ENCODE measurements around the gene SLC12A5. TPM values are rescaled to one million over a fixed set of nuclear protein-coding genes. Genes with fewer than 3 reads are reported as not detected.

SLC12A5 gene
- under 1 TPM in 3 of 6 experiments, not detected in 3; 0.32 to 0.91 (median 0.64) TPM for total RNA-seq
- long read RNA-seq, partial matches to known transcripts, result 0 of 1 reads
- long read RNA-seq, other reads (novel, unspliced or antisense), result 0 of 1 reads

GRCh38 chr20:46028772-46029371 lies at the start of gene SLC12A5:
Gene SLC12A5, plus strand, starts transcription at chr20:46029215. Its CDS starts 130 bp downstream, at chr20:46029345.
- intact Hi-C loops (cut with DNase I), result loop anchor here (10.0 kb wide), 2 partner anchors 46 to 146 kb away; no protein-coding TSS in a partner anchor
- H3K36me3 ChIP-seq, result no peaks in the 10 kb centered on the region
- DNase-seq (no peak), ATAC-seq (no peak)
- no peaks in the 10 kb centered on the region for H3K9me3 ChIP-seq
- no peak within 1 kb of the TSS for H3K4me3 ChIP-seq
- H3K27ac ChIP-seq, result no peak within 1 kb of the TSS
- peaks cover 10 to 15% of the 10 kb centered on the region in 2 donors for H3K27me3 ChIP-seq
- 11% methylated on average over 27 of the region's 56 CpGs for WGBS (ENCODE audit: insufficient coverage, low coverage, low lambda C conversion rate, missing lambda C conversion rate)
- H3K4me1 ChIP-seq, result no peaks in the 10 kb centered on the region
- TF ChIP-seq CTCF (IDR thresholded peaks at IDR 0.05) (no peak), POLR2A (IDR thresholded peaks at IDR 0.05) (no peak)

- H3K4me3 ChIP-seq, result no peak overlapping the region
These were observed 47.8 kb upstream of the SLC12A5 start for GRCh38 chr20:45981261-45981660.

GRCh38 chr20:45983279-45983743 lies 45.7 kb upstream of the SLC12A5 start:
- Histone ChIP-seq H3K4me1 (no peaks in the 10 kb centered on the region), H3K36me3 (no peaks in the 10 kb centered on the region), H3K9me3 (no peaks in the 10 kb centered on the region), H3K27ac (no peak overlapping the region), H3K4me3 (no peak overlapping the region), H3K27me3 (no peaks in the 10 kb centered on the region)
- ATAC-seq (no peak), DNase-seq (peak in 1 of 3 donors; percentile 7)
- WGBS (ENCODE audit: insufficient coverage, low coverage, low lambda C conversion rate, missing lambda C conversion rate), result 55% methylated on average over 7 of the region's 7 CpGs
- TF ChIP-seq POLR2A (IDR thresholded peaks at IDR 0.05), result no peak
- TF ChIP-seq CTCF (IDR thresholded peaks at IDR 0.05), result no peak
- intact Hi-C loops (cut with DNase I), result no loop called here

More at GRCh38 chr20:45981261-45981660, 47.8 kb upstream of the SLC12A5 start:
- DNase-seq (no peak), ATAC-seq (no peak)
- Histone ChIP-seq H3K4me1 (no peaks in the 10 kb centered on the region), H3K27ac (no peak overlapping the region), H3K9me3 (no peaks in the 10 kb centered on the region), H3K36me3 (no peaks in the 10 kb centered on the region), H3K27me3 (no peaks in the 10 kb centered on the region)
- intact Hi-C loops (cut with DNase I), result no loop called here
- TF ChIP-seq CTCF (IDR thresholded peaks at IDR 0.05) (no peak), POLR2A (IDR thresholded peaks at IDR 0.05) (no peak)
- 79% methylated on average over 3 of the region's 6 CpGs for WGBS (ENCODE audit: insufficient coverage, low coverage, low lambda C conversion rate, missing lambda C conversion rate)

GRCh38 chr20:45985573-45985972 lies 43.4 kb upstream of the SLC12A5 start:
- Histone ChIP-seq H3K27ac (no peak overlapping the region), H3K4me1 (no peaks in the 10 kb centered on the region), H3K36me3 (no peaks in the 10 kb centered on the region), H3K4me3 (no peak overlapping the region), H3K27me3 (no peaks in the 10 kb centered on the region), H3K9me3 (no peaks in the 10 kb centered on the region)
- DNase-seq (peak in 1 of 3 donors; percentile 15), ATAC-seq (no peak)
- TF ChIP-seq CTCF (IDR thresholded peaks at IDR 0.05) (no peak), POLR2A (IDR thresholded peaks at IDR 0.05) (no peak)
- 91% methylated on average over 2 of the region's 7 CpGs for WGBS (ENCODE audit: insufficient coverage, low coverage, low lambda C conversion rate, missing lambda C conversion rate)
- intact Hi-C loops (cut with DNase I), result no loop called here

Data from right lobe of liver (tissue), 6 donors.